GM15510 (cell line): ENCODE data around the gene IFNG.

Source experiments
- POLR2A ChIP-seq: IDR thresholded peaks from 3 replicates; pipeline ENCODE4 v1.6.1; 2011; ENCODE audit warnings: borderline replicate concordance; ENCODE audit not compliant: insufficient read length; ENCODE audit errors: extremely low read depth

Gene IFNG

DNA sequence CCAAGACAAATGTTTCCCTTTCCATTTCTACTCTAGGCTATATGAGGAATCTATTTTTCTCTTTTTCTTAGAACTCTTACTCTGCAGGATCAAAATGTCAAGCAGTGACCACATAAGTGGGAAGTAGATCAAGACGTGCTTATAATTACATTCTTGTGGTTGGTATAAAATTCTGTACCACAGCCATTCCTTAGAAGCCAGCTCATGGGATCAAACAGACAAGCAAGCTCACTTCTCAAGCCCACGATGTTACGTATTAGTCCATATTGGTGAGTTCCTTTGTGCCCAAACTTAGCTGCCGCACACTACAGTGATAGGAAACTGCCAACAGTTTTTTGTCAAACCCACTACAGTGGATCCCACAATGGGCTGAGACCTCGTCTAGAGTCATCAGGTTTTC, 53.4 kb downstream of the IFNG start:
- TF ChIP-seq POLR2A, result no peak
